Hematopoietic multipotent progenitor cell (in vitro differentiated cells): ENCODE results near the gene C19orf53. TPM values are rescaled to one million over a fixed set of nuclear protein-coding genes. Genes with fewer than 3 reads are reported as not detected.
A peak's percentile ranks its signal among the peaks of the same experiment; 100 is the strongest.

Experiments used
- DNase-seq, 3 donors: peaks; one replicate each; pipeline ENCODE4 v3.0.0-alpha.2; 2011 to 2015; ENCODE audit warnings: low read depth in 2 of 3, low spot score in 2 of 3
- total RNA-seq: library from RNA; depleted of rRNA; stranded (reverse); fragments of >200 nt; gene quantifications from one replicate; pipeline ENCODE4 v1.2.3, GENCODE V29; 2012

The C19orf53 gene
- total RNA-seq, 1 donor = 30.4 TPM

DNA sequence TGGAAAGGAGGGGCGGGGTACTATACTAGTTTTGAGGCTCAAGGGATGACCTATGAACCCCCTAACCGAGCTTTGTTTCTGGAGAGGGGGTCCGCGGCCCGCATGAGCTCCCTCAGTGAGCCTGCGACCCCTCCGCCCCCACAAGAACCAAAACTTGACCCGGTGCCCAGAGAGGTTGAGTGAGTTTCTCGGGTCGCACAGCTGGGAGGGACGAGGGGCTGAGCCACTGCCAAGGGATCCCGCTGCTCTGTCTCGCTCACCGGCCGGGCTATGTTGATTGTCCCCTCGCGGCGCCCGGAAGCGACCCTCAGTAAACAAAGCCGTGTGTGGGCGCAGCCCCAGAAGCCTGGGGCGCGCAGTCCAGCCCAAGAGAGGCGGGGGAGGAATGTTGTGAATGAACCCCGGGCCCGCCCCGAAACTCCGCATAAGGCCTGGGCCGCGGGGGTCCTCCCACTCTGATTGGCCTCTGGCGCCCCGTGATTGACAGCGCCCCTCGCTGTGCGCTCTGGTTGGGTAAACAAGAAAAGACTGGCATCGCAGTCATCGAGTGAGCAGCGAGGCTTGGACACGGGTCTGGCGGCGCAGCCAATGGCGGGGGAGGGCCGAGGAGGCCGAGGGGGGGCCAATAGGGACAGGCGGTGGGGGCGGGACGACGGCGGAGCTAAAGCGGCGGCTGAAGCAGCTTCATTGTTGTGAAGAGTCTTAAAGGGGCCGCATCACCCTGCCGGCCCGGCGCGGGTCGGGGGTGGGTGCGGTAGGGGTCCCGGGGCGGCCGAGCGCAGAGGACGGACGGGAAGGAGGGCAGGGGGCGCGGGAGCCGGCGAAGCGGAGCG lies 20.7 kb downstream of the C19orf53 start, which contains the start of gene ZSWIM4:
TSS of gene ZSWIM4 (plus strand) at position 687 of the 833 bp plus-strand sequence. CDS start 206 bp downstream, outside the sequence.
- DNase-seq = peak; percentile 63 to 99 (median 98)

GRCh38 chr19:13795595-13796300 lies 21.5 kb downstream of the C19orf53 start:
- peak in 1 of 3 donors; percentile 25 for DNase-seq

DNA sequence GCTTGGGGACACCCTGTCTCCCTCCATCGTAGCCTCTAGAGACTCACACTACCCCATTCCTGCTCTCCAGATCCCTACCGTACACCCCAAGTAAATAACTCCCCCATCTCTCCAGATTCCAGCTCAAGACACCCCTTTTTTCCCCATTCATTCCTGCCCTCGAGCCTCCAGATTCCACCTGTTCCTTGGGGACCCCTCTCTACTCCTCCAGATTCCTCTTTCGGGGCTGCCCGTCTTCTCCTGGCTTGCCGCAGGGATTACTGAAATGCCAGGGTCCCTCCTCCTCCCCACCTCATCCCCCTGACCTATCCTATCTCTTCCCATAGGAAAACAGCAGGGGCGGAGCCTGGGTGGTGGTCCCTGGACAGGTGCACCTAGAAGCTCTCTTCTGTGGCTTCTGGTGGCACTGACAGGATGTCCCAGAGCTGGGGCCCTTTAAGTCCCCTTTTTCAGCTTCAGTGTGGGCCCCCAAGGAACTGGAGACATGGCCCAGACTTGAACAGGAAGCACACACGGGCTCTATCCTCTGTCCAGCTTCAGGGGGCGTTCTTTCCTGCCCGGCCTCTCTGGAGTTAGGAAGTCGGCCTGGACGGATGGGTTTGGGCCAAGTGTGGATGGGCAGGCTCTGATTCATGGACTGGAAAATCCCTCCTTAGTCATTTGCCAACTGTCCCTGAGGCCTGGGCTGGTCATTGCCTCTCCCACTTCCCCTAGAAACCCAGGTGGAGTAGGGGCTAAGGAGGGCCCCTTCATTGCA lies 22.2 kb downstream of the C19orf53 start:
- DNase-seq = peak in 2 of 3 donors; percentile 13 to 39

- DNase-seq = no peak
Observed at GRCh38 chr19:13797058-13797440, 22.8 kb downstream of the C19orf53 start.

DNA sequence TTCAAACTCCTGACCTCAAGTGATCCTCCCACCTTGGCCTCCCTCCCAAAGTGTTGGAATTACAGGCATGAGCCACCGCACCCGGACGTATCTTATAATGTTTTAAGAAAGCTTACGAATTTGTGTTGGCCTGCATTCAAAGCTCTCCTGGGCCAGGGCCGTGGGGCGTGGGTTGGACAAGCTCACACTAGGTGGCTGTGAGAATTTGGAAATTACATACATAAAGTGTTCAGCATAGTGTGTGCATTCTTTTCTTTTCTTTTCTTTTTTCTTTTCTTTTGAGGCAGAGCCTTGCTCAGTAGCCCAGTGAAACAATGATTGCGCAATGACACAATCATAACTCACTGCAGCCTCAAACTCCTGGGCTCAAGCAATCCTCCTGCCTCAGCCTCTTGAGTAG lies 23.6 kb downstream of the C19orf53 start:
- no peak for DNase-seq

- no peak for DNase-seq
Observed at GRCh38 chr19:13799669-13800068, 25.4 kb downstream of the C19orf53 start.

GRCh38 chr19:13803038-13803437 lies 28.8 kb downstream of the C19orf53 start:
- DNase-seq = no peak

DNA sequence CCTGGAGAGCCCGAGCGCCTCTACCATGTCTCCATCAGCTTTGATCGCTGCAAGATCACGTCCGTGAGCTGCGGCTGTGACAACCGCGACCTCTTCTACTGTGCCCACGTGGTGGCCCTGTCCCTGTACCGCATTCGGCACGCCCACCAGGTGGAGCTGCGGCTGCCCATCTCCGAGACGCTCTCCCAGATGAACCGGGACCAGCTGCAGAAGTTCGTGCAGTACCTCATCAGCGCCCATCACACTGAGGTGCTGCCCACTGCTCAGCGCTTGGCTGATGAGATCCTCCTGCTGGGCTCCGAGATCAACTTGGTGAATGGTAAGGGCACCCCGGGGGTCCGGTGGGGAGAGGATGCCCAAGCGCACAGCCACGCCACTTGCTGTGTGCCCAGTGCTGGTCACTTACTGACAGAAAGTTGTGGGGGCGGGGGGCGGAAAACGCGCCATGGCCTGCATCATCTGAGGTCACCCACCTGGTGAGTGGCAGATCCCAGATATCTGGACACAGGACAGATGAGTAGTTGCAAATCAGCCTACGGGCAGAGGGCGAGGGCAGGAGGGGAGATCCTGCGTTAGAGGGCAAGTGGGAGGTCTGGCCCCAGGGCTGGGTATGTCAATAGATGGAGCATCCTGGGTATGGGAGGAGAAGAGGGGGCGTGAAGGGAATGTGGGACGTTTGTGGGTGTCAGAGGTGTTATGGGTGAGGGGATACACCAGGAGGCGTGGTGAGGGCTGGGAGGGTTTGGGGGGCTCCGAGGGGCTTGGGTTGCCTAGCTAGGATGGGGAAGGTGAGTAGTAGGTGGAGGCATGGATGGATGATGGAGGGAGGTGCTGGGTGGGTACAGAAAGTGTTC lies 30.8 kb downstream of the C19orf53 start:
- DNase-seq = no peak

DNA sequence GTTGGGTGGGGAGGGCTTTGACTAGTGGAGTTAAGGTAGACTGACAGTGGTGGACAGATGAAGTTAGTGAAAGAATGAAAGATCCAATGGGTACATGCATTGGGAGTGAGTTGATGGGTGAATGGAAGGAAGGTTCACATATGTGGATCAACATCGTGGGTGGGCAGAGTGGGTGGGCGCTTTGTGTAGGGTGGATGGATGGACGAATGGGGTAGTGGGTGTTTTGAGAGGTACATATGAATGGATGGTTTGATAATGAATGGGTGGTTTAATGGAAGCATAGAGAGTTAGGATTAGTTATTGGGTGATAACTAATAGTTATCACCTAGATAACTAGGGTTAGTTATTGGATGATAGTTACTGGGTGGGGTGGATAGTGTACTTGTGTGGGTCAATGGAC lies 32.5 kb downstream of the C19orf53 start:
- DNase-seq = no peak

- DNase-seq = no peak
Observed at GRCh38 chr19:13807421-13808021, 33.3 kb downstream of the C19orf53 start.

- no peak for DNase-seq
Observed at GRCh38 chr19:13808856-13809255, 34.6 kb downstream of the C19orf53 start.

DNA sequence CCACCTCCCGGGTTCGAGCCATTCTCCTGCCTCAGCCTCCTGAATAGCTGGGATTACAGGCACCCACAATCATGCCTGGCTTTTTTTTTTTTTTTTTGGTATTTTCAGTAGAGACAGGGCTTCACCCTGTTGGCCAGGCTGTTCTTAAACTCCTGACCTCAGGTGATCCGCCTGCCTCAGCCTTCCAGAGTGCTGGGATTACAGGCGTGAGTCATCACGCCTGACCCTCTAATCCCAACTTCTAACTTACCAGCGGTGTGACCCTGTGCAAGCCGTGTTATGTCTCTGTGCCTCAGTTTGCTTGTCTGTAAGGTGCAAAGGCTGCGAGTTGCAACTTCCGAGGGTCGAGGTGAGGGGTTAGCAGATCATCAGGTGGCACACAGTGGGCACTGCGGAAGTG lies 38.3 kb downstream of the C19orf53 start:
- DNase-seq = no peak

- no peak for DNase-seq
Observed at GRCh38 chr19:13813147-13813546, 38.9 kb downstream of the C19orf53 start.

DNA sequence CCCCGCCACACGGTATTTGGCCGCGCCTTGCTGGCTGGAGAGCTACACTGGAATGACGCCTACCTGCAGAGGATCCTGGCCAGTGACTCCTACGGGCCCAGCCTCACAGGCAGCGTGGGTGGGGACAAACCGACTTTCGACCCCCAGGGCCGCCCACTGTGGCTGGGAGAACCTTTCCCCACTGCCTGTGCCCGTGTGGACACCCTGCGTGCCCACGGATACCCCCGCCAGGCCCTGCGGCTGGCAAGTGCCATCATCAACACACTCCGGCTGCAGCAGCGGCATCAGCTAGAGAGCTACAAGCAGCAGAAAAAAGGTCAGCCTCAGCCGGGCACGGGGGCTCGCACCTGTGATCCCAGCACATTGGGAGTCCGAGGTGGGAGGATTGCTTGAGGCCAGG lies 40.3 kb downstream of the C19orf53 start:
- no peak for DNase-seq

- DNase-seq = peak in 1 of 3 donors; percentile 43
Observed at GRCh38 chr19:13817018-13817614, 42.9 kb downstream of the C19orf53 start.

GRCh38 chr19:13817615-13818371 lies 43.5 kb downstream of the C19orf53 start:
- DNase-seq = peak in 1 of 3 donors; percentile 45

GRCh38 chr19:13819238-13819637 lies 45.0 kb downstream of the C19orf53 start:
- DNase-seq = no peak

- no peak for DNase-seq
Observed at GRCh38 chr19:13821292-13821691, 47.0 kb downstream of the C19orf53 start.

DNA sequence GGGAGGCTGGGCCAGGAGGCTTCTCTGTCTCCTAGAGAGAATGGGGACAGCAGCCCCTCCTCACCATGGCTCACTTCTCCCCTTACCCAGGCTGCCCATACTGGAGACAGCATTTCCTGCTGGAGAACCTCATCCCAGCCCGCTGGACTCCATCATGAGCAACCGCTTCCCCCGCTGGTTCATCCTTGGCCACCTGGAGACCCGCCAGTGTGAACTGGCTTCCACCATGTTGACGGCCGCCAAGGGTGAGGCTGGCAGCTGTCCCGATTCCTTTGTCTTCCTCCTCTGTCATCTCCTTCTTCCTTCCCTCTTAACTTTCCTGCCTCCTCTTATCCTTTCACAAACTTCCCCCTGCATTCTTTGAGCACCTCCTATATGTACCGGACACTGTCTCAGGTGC lies 49.0 kb downstream of the C19orf53 start:
- no peak for DNase-seq
